Left forelimb (tissue), 1 donor: ENCODE results near the gene MBD5.

Experiments used
- DNase-seq: peaks from one replicate; pipeline ENCODE4 v3.0.0-alpha.2; 2018; ENCODE audit warnings: low spot score

Gene MBD5

GRCh38 chr2:148221926-148222325, 201.0 kb downstream of the MBD5 start:
- DNase-seq: no peak

- no peak for DNase-seq
Observed at GRCh38 chr2:148231858-148232257, 211.0 kb downstream of the MBD5 start.

GRCh38 chr2:148234143-148234542, 213.3 kb downstream of the MBD5 start:
- DNase-seq: no peak

GRCh38 chr2:148237911-148238310, 217.0 kb downstream of the MBD5 start:
- DNase-seq: no peak

- DNase-seq: no peak
Observed at GRCh38 chr2:148238561-148238960, 217.7 kb downstream of the MBD5 start.

- no peak for DNase-seq
Observed at GRCh38 chr2:148240838-148241237, 219.9 kb downstream of the MBD5 start.

- no peak for DNase-seq
Observed at GRCh38 chr2:148244593-148245292, 223.9 kb downstream of the MBD5 start.

GRCh38 chr2:148251993-148252392, 231.1 kb downstream of the MBD5 start:
- DNase-seq: no peak

GRCh38 chr2:148252646-148253045, 231.8 kb downstream of the MBD5 start:
- no peak for DNase-seq

- DNase-seq: no peak
Observed at GRCh38 chr2:148253685-148254084, 232.8 kb downstream of the MBD5 start.

- no peak for DNase-seq
Observed at GRCh38 chr2:148255929-148256328, 235.0 kb downstream of the MBD5 start.

GRCh38 chr2:148257276-148257675, 236.4 kb downstream of the MBD5 start:
- no peak for DNase-seq

GRCh38 chr2:148258124-148258523, 237.2 kb downstream of the MBD5 start:
- DNase-seq: no peak

- DNase-seq: no peak
Observed at GRCh38 chr2:148259674-148260073, 238.8 kb downstream of the MBD5 start.

GRCh38 chr2:148263890-148264289, 243.0 kb downstream of the MBD5 start:
- no peak for DNase-seq

- no peak for DNase-seq
Observed at GRCh38 chr2:148273158-148273691, 252.3 kb downstream of the MBD5 start.

GRCh38 chr2:148279216-148279615, 258.3 kb downstream of the MBD5 start:
- DNase-seq: no peak

GRCh38 chr2:148282201-148282600, 261.3 kb downstream of the MBD5 start:
- no peak for DNase-seq

- DNase-seq: no peak
Observed at GRCh38 chr2:148292431-148292830, 271.5 kb downstream of the MBD5 start.

- DNase-seq: no peak
Observed at GRCh38 chr2:148298196-148298595, 277.3 kb downstream of the MBD5 start.

GRCh38 chr2:148299616-148300015, 278.7 kb downstream of the MBD5 start:
- no peak for DNase-seq

- no peak for DNase-seq
Observed at GRCh38 chr2:148300544-148300943, 279.7 kb downstream of the MBD5 start.

- no peak for DNase-seq
Observed at GRCh38 chr2:148301362-148301761, 280.5 kb downstream of the MBD5 start.

GRCh38 chr2:148302526-148302925, 281.6 kb downstream of the MBD5 start:
- DNase-seq: no peak
